ENCODE results near the gene KDM4B. TPM values are rescaled to one million over a fixed set of nuclear protein-coding genes. Genes with fewer than 3 reads are reported as not detected.
A peak's percentile ranks its signal among the peaks of the same experiment; 100 is the strongest.

KDM4B gene
- total and polyA plus RNA-seq, 3 experiments from 2014 or later, result 14.6 to 16.0 (median 14.6) TPM

- Histone ChIP-seq H3K4me1 (ENCODE audit: insufficient read depth, low read length) (no peaks in the 10 kb centered on the region), H3K27ac (ENCODE audit: low read depth, low read length) (no peak overlapping the region), H3K9me3 (ENCODE audit: low read length) (no peaks in the 10 kb centered on the region), H3K36me3 (ENCODE audit: insufficient read depth, low read length) (no peaks in the 10 kb centered on the region), H3K27me3 (ENCODE audit: insufficient read depth, low read length, poor library complexity, severe bottlenecking) (no peaks in the 10 kb centered on the region), H3K4me3 (ENCODE audit: low read length) (no peak overlapping the region)
- Mint-ChIP-seq H3K4me3 (no peak overlapping the region), H3K9me3 (no peaks in the 10 kb centered on the region), H3K27ac (no peak overlapping the region), H3K4me1 (peaks cover 4 to 14% (median 7%) of the 10 kb centered on the region in 3 donors), H3K36me3 (peaks cover 7 to 43% (median 8%) of the 10 kb centered on the region in 3 donors), H3K27me3 (no peaks in the 10 kb centered on the region)
- CTCF ChIA-PET, result interaction anchor here (1.2 to 1.3 kb wide), 2 partner anchors 22 to 262 kb away, joined by 3 read pairs; no protein-coding TSS in a partner anchor
- POLR2A ChIA-PET, result no interaction called here
- no peak for DNase-seq
These were observed 84.1 kb downstream of the KDM4B start for GRCh38 chr19:5052945-5053485.

DNA sequence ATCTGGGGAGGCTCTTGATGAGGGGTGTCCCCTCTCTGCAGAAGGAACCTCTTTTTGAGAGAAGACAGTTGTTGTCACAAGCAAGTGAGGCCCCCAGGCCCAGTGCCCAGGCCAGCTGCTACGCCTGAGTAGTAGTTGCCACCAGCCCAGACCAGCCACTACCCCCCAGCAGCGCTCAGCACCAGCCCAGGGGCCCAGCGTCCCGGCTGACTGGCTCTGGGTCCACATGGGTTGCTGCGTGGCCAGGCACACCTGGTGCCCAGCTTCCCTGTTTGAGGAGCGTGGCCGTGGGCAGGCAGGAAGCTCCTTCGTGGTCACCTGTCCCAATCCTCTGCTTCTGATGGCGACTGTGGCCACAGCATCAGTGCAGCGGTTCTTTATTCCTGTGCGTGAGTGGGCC lies 84.7 kb downstream of the KDM4B start:
- peaks cover 6 to 43% (median 7%) of the 10 kb centered on the region in 3 donors for H3K36me3 Mint-ChIP-seq
- Histone ChIP-seq H3K27me3 (ENCODE audit: insufficient read depth, low read length, poor library complexity, severe bottlenecking) (no peaks in the 10 kb centered on the region), H3K9me3 (ENCODE audit: low read length) (no peaks in the 10 kb centered on the region), H3K36me3 (ENCODE audit: insufficient read depth, low read length) (no peaks in the 10 kb centered on the region), H3K27ac (ENCODE audit: low read depth, low read length) (no peak overlapping the region), H3K4me3 (ENCODE audit: low read length) (no peak overlapping the region), H3K4me1 (ENCODE audit: insufficient read depth, low read length) (no peaks in the 10 kb centered on the region)
- POLR2A ChIA-PET, result no interaction called here
- no peak for DNase-seq
- H3K27me3 Mint-ChIP-seq, result no peaks in the 10 kb centered on the region
- H3K27ac Mint-ChIP-seq, result no peak overlapping the region
- CTCF ChIA-PET, result interaction anchor here (1.2 to 1.3 kb wide), 2 partner anchors 23 to 263 kb away, joined by 3 read pairs; no protein-coding TSS in a partner anchor
- H3K9me3 Mint-ChIP-seq, result no peaks in the 10 kb centered on the region
- H3K4me1 Mint-ChIP-seq, result peaks cover 1 to 9% (median 4%) of the 10 kb centered on the region in 3 donors
- no peak overlapping the region for H3K4me3 Mint-ChIP-seq

DNA sequence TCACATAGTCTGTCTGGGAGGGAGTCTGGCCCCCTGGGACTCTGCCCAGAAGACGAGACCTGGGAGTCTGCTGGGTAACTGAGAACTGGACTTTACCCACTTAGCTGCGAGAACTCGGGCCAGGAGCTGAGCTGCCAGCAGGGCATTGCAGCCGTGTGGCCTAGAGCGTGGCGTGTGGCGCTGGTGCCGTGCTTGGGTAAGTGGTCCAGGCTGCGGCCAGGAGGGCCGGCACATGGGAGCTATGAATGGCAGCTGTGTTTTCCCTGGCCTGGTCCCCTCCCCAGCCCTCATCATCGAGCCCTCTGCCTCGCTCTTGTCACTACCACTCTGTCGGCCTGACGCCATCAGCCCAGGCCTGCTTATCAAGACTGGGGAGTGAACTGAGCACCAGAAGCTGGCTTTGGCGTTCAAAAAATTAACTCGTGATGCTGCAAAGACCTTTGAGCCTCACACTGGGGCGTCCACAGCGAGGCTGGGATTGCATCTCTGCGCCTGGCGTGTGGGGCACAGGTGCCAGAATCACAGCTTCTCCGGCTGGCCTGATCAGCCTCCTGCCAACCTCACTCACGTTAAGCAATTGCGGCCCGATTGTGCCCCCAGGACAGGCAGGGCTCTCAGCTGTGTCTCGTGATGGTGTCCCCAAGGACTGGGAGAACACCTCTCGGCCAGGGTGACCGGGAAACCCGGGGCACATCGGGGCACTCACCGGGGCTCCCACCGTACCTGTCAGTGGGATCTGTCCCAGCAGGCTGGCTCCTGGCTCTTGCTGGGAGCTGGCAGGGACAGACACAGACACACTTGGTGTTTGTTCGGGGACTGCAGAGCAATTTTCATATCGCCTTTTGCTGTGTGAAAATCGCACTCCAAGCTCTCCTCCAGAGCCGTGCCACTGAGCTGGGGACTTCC lies 85.9 kb downstream of the KDM4B start:
- ChIA-PET POLR2A (no interaction called here), CTCF (interaction anchor here (1.3 kb wide), 1 partner anchor 24 kb away, joined by 3 read pairs; no protein-coding TSS in a partner anchor)
- Histone ChIP-seq H3K4me1 (ENCODE audit: insufficient read depth, low read length) (no peaks in the 10 kb centered on the region), H3K4me3 (ENCODE audit: low read length) (no peak overlapping the region), H3K27me3 (ENCODE audit: insufficient read depth, low read length, poor library complexity, severe bottlenecking) (no peaks in the 10 kb centered on the region), H3K27ac (ENCODE audit: low read depth, low read length) (no peak overlapping the region), H3K9me3 (ENCODE audit: low read length) (no peaks in the 10 kb centered on the region), H3K36me3 (ENCODE audit: insufficient read depth, low read length) (no peaks in the 10 kb centered on the region)
- Mint-ChIP-seq H3K27me3 (no peaks in the 10 kb centered on the region), H3K27ac (no peak overlapping the region), H3K4me1 (peaks cover 1 to 9% (median 4%) of the 10 kb centered on the region in 3 donors), H3K9me3 (no peaks in the 10 kb centered on the region), H3K36me3 (peaks cover 6 to 51% (median 7%) of the 10 kb centered on the region in 3 donors), H3K4me3 (no peak overlapping the region)
- DNase-seq, result no peak

DNA sequence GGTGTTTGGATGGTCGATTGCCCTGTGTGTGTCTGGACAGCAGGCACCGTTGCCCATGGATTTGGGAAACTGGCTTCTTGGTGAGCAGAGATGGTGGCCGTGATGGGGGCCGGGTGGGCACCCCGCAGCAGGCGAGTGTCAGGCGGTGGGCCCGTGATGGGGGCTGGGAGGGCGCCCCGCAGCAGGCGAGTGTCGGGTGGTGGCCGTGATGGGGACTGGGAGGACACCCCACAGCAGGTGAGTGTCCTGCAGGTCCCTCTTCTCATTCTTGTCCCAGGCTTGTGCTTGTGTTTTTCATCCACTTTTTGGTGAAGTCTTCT lies 86.5 kb downstream of the KDM4B start:
- H3K36me3 Mint-ChIP-seq, result peaks cover 3 to 48% (median 7%) of the 10 kb centered on the region in 3 donors
- Histone ChIP-seq H3K27me3 (ENCODE audit: insufficient read depth, low read length, poor library complexity, severe bottlenecking) (no peaks in the 10 kb centered on the region), H3K4me1 (ENCODE audit: insufficient read depth, low read length) (no peaks in the 10 kb centered on the region), H3K27ac (ENCODE audit: low read depth, low read length) (no peak overlapping the region), H3K36me3 (ENCODE audit: insufficient read depth, low read length) (no peaks in the 10 kb centered on the region), H3K9me3 (ENCODE audit: low read length) (no peaks in the 10 kb centered on the region), H3K4me3 (ENCODE audit: low read length) (no peak overlapping the region)
- H3K27me3 Mint-ChIP-seq, result no peaks in the 10 kb centered on the region
- DNase-seq, result no peak
- peaks cover 0 to 7% (median 4%) of the 10 kb centered on the region in 3 donors for H3K4me1 Mint-ChIP-seq
- CTCF ChIA-PET, result no interaction called here
- H3K9me3 Mint-ChIP-seq, result no peaks in the 10 kb centered on the region
- H3K27ac Mint-ChIP-seq, result peak overlapping the region in 1 of 8 donors; percentile 60
- POLR2A ChIA-PET, result no interaction called here
- peak overlapping the region in 1 of 7 donors; percentile 51 for H3K4me3 Mint-ChIP-seq

DNA sequence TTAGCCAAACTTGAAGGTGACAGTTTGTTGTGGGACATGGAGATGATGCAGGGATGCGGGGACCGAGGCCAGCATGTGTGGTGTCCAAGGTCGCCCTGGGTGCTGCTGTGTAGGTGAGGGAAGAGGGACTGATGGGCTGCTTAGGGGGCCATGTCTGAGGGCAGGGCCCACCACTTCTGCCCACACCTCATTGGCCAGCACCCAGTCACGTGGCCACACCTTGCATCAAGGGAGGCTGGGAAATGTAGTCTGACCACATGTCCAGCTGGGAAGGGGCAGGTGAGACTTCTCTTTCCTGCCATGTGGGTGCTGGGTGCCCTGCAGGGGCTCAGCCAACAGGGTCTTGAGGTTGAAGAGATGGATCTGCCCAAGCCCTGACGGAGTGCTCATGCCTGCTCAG lies 88.9 kb downstream of the KDM4B start:
- Histone ChIP-seq H3K4me3 (ENCODE audit: low read length) (no peak overlapping the region), H3K27ac (ENCODE audit: low read depth, low read length) (no peak overlapping the region), H3K27me3 (ENCODE audit: insufficient read depth, low read length, poor library complexity, severe bottlenecking) (no peaks in the 10 kb centered on the region), H3K4me1 (ENCODE audit: insufficient read depth, low read length) (no peaks in the 10 kb centered on the region), H3K9me3 (ENCODE audit: low read length) (no peaks in the 10 kb centered on the region), H3K36me3 (ENCODE audit: insufficient read depth, low read length) (no peaks in the 10 kb centered on the region)
- Mint-ChIP-seq H3K4me1 (peaks cover 2 to 7% (median 4%) of the 10 kb centered on the region in 3 donors), H3K27ac (no peak overlapping the region), H3K4me3 (no peak overlapping the region), H3K27me3 (no peaks in the 10 kb centered on the region), H3K36me3 (peaks cover 13 to 56% (median 25%) of the 10 kb centered on the region in 3 donors), H3K9me3 (peaks cover 0 to 7% (median 3%) of the 10 kb centered on the region in 5 donors)
- DNase-seq, result no peak
- ChIA-PET CTCF (no interaction called here), POLR2A (no interaction called here)

- H3K4me3 ChIP-seq (ENCODE audit: low read length), result no peak overlapping the region
- Mint-ChIP-seq H3K36me3 (peaks cover 17 to 61% (median 30%) of the 10 kb centered on the region in 3 donors), H3K27me3 (no peaks in the 10 kb centered on the region), H3K4me1 (peaks cover 2 to 7% (median 4%) of the 10 kb centered on the region in 3 donors), H3K9me3 (peaks cover 0 to 11% (median 4%) of the 10 kb centered on the region in 5 donors), H3K4me3 (no peak overlapping the region), H3K27ac (no peak overlapping the region)
- H3K27ac ChIP-seq (ENCODE audit: low read depth, low read length), result no peak overlapping the region
- no peaks in the 10 kb centered on the region for H3K4me1 ChIP-seq (ENCODE audit: insufficient read depth, low read length)
- DNase-seq, result no peak
- ChIA-PET CTCF (no interaction called here), POLR2A (no interaction called here)
- no peaks in the 10 kb centered on the region for H3K27me3 ChIP-seq (ENCODE audit: insufficient read depth, low read length, poor library complexity, severe bottlenecking)
- no peaks in the 10 kb centered on the region for H3K9me3 ChIP-seq (ENCODE audit: low read length)
- H3K36me3 ChIP-seq (ENCODE audit: insufficient read depth, low read length), result no peaks in the 10 kb centered on the region
These were observed 89.8 kb downstream of the KDM4B start for GRCh38 chr19:5058521-5059212.

GRCh38 chr19:5059213-5059574 lies 90.3 kb downstream of the KDM4B start:
- Histone ChIP-seq H3K36me3 (ENCODE audit: insufficient read depth, low read length) (no peaks in the 10 kb centered on the region), H3K27ac (ENCODE audit: low read depth, low read length) (no peak overlapping the region), H3K9me3 (ENCODE audit: low read length) (no peaks in the 10 kb centered on the region), H3K4me3 (ENCODE audit: low read length) (no peak overlapping the region), H3K4me1 (ENCODE audit: insufficient read depth, low read length) (no peaks in the 10 kb centered on the region), H3K27me3 (ENCODE audit: insufficient read depth, low read length, poor library complexity, severe bottlenecking) (no peaks in the 10 kb centered on the region)
- Mint-ChIP-seq H3K27ac (no peak overlapping the region), H3K4me3 (no peak overlapping the region), H3K36me3 (peaks cover 17 to 64% (median 30%) of the 10 kb centered on the region in 3 donors), H3K4me1 (peaks cover 2 to 7% (median 4%) of the 10 kb centered on the region in 3 donors), H3K9me3 (peaks cover 0 to 11% (median 4%) of the 10 kb centered on the region in 5 donors), H3K27me3 (no peaks in the 10 kb centered on the region)
- DNase-seq, result no peak
- CTCF ChIA-PET, result no interaction called here
- POLR2A ChIA-PET, result no interaction called here

DNA sequence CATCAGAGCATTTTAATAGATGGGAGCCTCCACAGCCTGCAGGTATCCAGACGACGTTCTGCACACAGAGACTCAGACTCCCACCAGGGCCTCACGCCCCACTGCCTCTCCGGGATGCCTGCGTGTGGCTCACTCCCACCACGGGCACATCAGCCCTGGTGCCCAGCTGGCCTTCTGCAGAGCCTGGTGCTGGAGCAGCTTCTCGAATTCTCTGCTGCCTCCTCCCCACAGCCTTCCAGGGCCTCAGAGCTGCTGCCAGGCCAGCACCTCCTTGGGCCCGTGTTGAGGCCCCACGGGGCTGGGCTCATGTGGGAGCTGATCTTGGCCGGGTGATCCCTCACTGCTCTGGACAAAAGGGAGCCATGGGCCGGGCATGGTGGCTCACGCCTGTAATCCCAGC lies 90.9 kb downstream of the KDM4B start:
- no peak overlapping the region for H3K4me3 Mint-ChIP-seq
- H3K4me3 ChIP-seq (ENCODE audit: low read length), result no peak overlapping the region
- H3K9me3 ChIP-seq (ENCODE audit: low read length), result no peaks in the 10 kb centered on the region
- no peaks in the 10 kb centered on the region for H3K4me1 ChIP-seq (ENCODE audit: insufficient read depth, low read length)
- H3K27ac ChIP-seq (ENCODE audit: low read depth, low read length), result no peak overlapping the region
- H3K9me3 Mint-ChIP-seq, result peaks cover 0 to 11% (median 4%) of the 10 kb centered on the region in 5 donors
- ChIA-PET CTCF (interaction anchor here (0.6 kb wide), 1 partner anchor 22 kb away, joined by 3 read pairs; no protein-coding TSS in a partner anchor), POLR2A (no interaction called here)
- no peaks in the 10 kb centered on the region for H3K27me3 ChIP-seq (ENCODE audit: insufficient read depth, low read length, poor library complexity, severe bottlenecking)
- peaks cover 17 to 59% (median 30%) of the 10 kb centered on the region in 3 donors for H3K36me3 Mint-ChIP-seq
- DNase-seq, result no peak
- H3K36me3 ChIP-seq (ENCODE audit: insufficient read depth, low read length), result no peaks in the 10 kb centered on the region
- H3K27me3 Mint-ChIP-seq, result no peaks in the 10 kb centered on the region
- H3K27ac Mint-ChIP-seq, result no peak overlapping the region
- peaks cover 2 to 7% (median 4%) of the 10 kb centered on the region in 3 donors for H3K4me1 Mint-ChIP-seq
